IgD-negative memory B cell (primary cell): ENCODE data around the gene ASNS. TPM values are rescaled to one million over a fixed set of nuclear protein-coding genes. Genes with fewer than 3 reads are reported as not detected.
"Not testable (repeated sequence)": the region's sequence is repeated elsewhere in the genome, so short reads cannot be mapped to it uniquely, and the experiment has no call there.

ENCODE experiments used
- H3K27ac Mint-ChIP-seq, 3 donors: one replicate each; pipeline ENCODE4 v1.8.0; 2020 to 2022; ENCODE audit warnings: mild to moderate bottlenecking in 3 of 3, mixed read lengths in 3 of 3, moderate library complexity in 1 of 3
- H3K27me3 Mint-ChIP-seq: one replicate; pipeline ENCODE4 v1.8.0; 2021; ENCODE audit warnings: mixed read lengths
- H3K36me3 Mint-ChIP-seq: one replicate; pipeline ENCODE4 v1.8.0; 2020; ENCODE audit warnings: mild to moderate bottlenecking, mixed read lengths
- H3K4me1 Mint-ChIP-seq, 3 donors: one replicate each; pipeline ENCODE4 v1.8.0; 2020 to 2022; ENCODE audit warnings: mixed read lengths in 3 of 3, mild to moderate bottlenecking in 1 of 3
- H3K4me3 Mint-ChIP-seq, 4 donors: one replicate each; pipeline ENCODE4 v1.8.0; 2020 to 2022; ENCODE audit warnings: mild to moderate bottlenecking in 4 of 4, mixed read lengths in 4 of 4, moderate library complexity in 3 of 4
- H3K9me3 Mint-ChIP-seq, 3 donors: one replicate each; pipeline ENCODE4 v1.8.0; 2020 to 2021; ENCODE audit warnings: mixed read lengths in 3 of 3, mild to moderate bottlenecking in 1 of 3
- polyA plus RNA-seq: library from polyadenylated mRNA; unstranded; fragments of 300-500 nt; fragmentation: Illumina TruSeq; gene quantifications from one replicate; pipeline ENCODE4 v1.2.3, GENCODE V29; 2021

ASNS gene
- polyA plus RNA-seq, 1 donor from 2014 or later = 18.1 TPM

- H3K4me3 Mint-ChIP-seq = no peak overlapping the region
- H3K4me1 Mint-ChIP-seq = no peaks in the 10 kb centered on the region
- H3K36me3 Mint-ChIP-seq = peaks cover 18% of the 10 kb centered on the region
- H3K27ac Mint-ChIP-seq = peak overlapping the region in 1 of 3 donors; percentile 35
- no peaks in the 10 kb centered on the region for H3K27me3 Mint-ChIP-seq
- no peaks in the 10 kb centered on the region for H3K9me3 Mint-ChIP-seq
Observed at GRCh38 chr7:97857544-97857943, 14.7 kb downstream of the ASNS start.

GRCh38 chr7:97851683-97852082, 20.5 kb downstream of the ASNS start:
- no peaks in the 10 kb centered on the region for H3K27me3 Mint-ChIP-seq
- H3K36me3 Mint-ChIP-seq = peaks cover 7% of the 10 kb centered on the region
- H3K4me1 Mint-ChIP-seq = peaks cover 0 to 3% (median 0%) of the 10 kb centered on the region in 3 donors
- H3K4me3 Mint-ChIP-seq = no peak overlapping the region
- H3K27ac Mint-ChIP-seq = no peak overlapping the region
- no peaks in the 10 kb centered on the region for H3K9me3 Mint-ChIP-seq

GRCh38 chr7:97850262-97851031, 21.8 kb downstream of the ASNS start:
- not testable (repeated sequence) for H3K4me3 Mint-ChIP-seq, H3K36me3 Mint-ChIP-seq, H3K27me3 Mint-ChIP-seq, H3K27ac Mint-ChIP-seq, H3K4me1 Mint-ChIP-seq, H3K9me3 Mint-ChIP-seq

- H3K9me3 Mint-ChIP-seq = peaks cover 0 to 4% (median 0%) of the 10 kb centered on the region in 3 donors
- no peak overlapping the region for H3K4me3 Mint-ChIP-seq
- H3K27me3 Mint-ChIP-seq = no peaks in the 10 kb centered on the region
- H3K4me1 Mint-ChIP-seq = peaks cover 0 to 3% (median 0%) of the 10 kb centered on the region in 3 donors
- peaks cover 2% of the 10 kb centered on the region for H3K36me3 Mint-ChIP-seq
- H3K27ac Mint-ChIP-seq = no peak overlapping the region
Observed at GRCh38 chr7:97847791-97848190, 24.4 kb downstream of the ASNS start.

GRCh38 chr7:97846945-97847344, 25.3 kb downstream of the ASNS start:
- Mint-ChIP-seq H3K9me3 (peaks cover 0 to 4% (median 0%) of the 10 kb centered on the region in 3 donors), H3K4me3 (no peak overlapping the region), H3K27me3 (no peaks in the 10 kb centered on the region), H3K36me3 (peaks cover 2% of the 10 kb centered on the region), H3K4me1 (peaks cover 0 to 3% (median 0%) of the 10 kb centered on the region in 3 donors), H3K27ac (peak overlapping the region in 1 of 3 donors; percentile 15)

- Mint-ChIP-seq H3K36me3 (peaks cover under 1% of the 10 kb centered on the region), H3K9me3 (peaks cover 0 to 4% (median 0%) of the 10 kb centered on the region in 3 donors), H3K4me1 (peaks cover 0 to 3% (median 0%) of the 10 kb centered on the region in 3 donors), H3K4me3 (no peak overlapping the region), H3K27me3 (no peaks in the 10 kb centered on the region), H3K27ac (no peak overlapping the region)
Observed at GRCh38 chr7:97845622-97846203, 26.5 kb downstream of the ASNS start.

- peaks cover 0 to 4% (median 0%) of the 10 kb centered on the region in 3 donors for H3K9me3 Mint-ChIP-seq
- no peaks in the 10 kb centered on the region for H3K36me3 Mint-ChIP-seq
- no peak overlapping the region for H3K4me3 Mint-ChIP-seq
- peaks cover 4% of the 10 kb centered on the region for H3K27me3 Mint-ChIP-seq
- H3K4me1 Mint-ChIP-seq = peaks cover 0 to 3% (median 0%) of the 10 kb centered on the region in 3 donors
- no peak overlapping the region for H3K27ac Mint-ChIP-seq
Observed at GRCh38 chr7:97844036-97844435, 28.2 kb downstream of the ASNS start.

- no peak overlapping the region for H3K4me3 Mint-ChIP-seq
- H3K27me3 Mint-ChIP-seq = peaks cover 7% of the 10 kb centered on the region
Observed at GRCh38 chr7:97842772-97843345, 29.3 kb downstream of the ASNS start.

GRCh38 chr7:97842006-97842405, 30.2 kb downstream of the ASNS start:
- Mint-ChIP-seq H3K4me3 (no peak overlapping the region), H3K9me3 (peaks cover 0 to 4% (median 0%) of the 10 kb centered on the region in 3 donors), H3K27ac (no peak overlapping the region)

More at GRCh38 chr7:97842772-97843345, 29.3 kb downstream of the ASNS start:
- Mint-ChIP-seq H3K9me3 (peaks cover 0 to 4% (median 0%) of the 10 kb centered on the region in 3 donors), H3K4me1 (peaks cover 0 to 2% (median 0%) of the 10 kb centered on the region in 3 donors), H3K36me3 (no peaks in the 10 kb centered on the region), H3K27ac (no peak overlapping the region)

GRCh38 chr7:97835296-97836138, 36.7 kb downstream of the ASNS start:
- Mint-ChIP-seq H3K9me3 (no peaks in the 10 kb centered on the region), H3K36me3 (no peaks in the 10 kb centered on the region), H3K27me3 (peaks cover 12% of the 10 kb centered on the region), H3K4me1 (peaks cover 0 to 2% (median 0%) of the 10 kb centered on the region in 3 donors), H3K4me3 (no peak overlapping the region), H3K27ac (no peak overlapping the region)

More at GRCh38 chr7:97842006-97842405, 30.2 kb downstream of the ASNS start:
- no peaks in the 10 kb centered on the region for H3K4me1 Mint-ChIP-seq
- peaks cover 9% of the 10 kb centered on the region for H3K27me3 Mint-ChIP-seq
- H3K36me3 Mint-ChIP-seq = no peaks in the 10 kb centered on the region

- H3K4me1 Mint-ChIP-seq = no peaks in the 10 kb centered on the region
- no peak overlapping the region for H3K27ac Mint-ChIP-seq
- no peak overlapping the region for H3K4me3 Mint-ChIP-seq
- peaks cover 3 to 4% (median 3%) of the 10 kb centered on the region in 3 donors for H3K9me3 Mint-ChIP-seq
- no peaks in the 10 kb centered on the region for H3K36me3 Mint-ChIP-seq
- H3K27me3 Mint-ChIP-seq = peaks cover 2% of the 10 kb centered on the region
Observed at GRCh38 chr7:97819161-97819560, 53.0 kb downstream of the ASNS start.

GRCh38 chr7:97818066-97818663, 54.0 kb downstream of the ASNS start:
- Mint-ChIP-seq H3K27me3 (peaks cover 2% of the 10 kb centered on the region), H3K9me3 (peaks cover 3 to 4% (median 3%) of the 10 kb centered on the region in 3 donors), H3K27ac (no peak overlapping the region), H3K4me3 (peak overlapping the region in 1 of 4 donors; percentile 8), H3K36me3 (no peaks in the 10 kb centered on the region), H3K4me1 (no peaks in the 10 kb centered on the region)
